GM19043 (cell line): Measurements from ENCODE around the gene ZCCHC14.
"Not testable (repeated sequence)": the region's sequence is repeated elsewhere in the genome, so short reads cannot be mapped to it uniquely, and the experiment has no call there.

Experiments
- ATAC-seq: cut with Tn5 transposase; IDR thresholded peaks from one replicate; pipeline ENCODE4 v1.9.1; 2021; ENCODE audit warnings: low read depth; ENCODE audit not compliant: unreplicated experiment

Gene ZCCHC14

GRCh38 chr16:87389914-87390313 is 102.9 kb downstream of the ZCCHC14 start:
- not testable (repeated sequence) for ATAC-seq

DNA sequence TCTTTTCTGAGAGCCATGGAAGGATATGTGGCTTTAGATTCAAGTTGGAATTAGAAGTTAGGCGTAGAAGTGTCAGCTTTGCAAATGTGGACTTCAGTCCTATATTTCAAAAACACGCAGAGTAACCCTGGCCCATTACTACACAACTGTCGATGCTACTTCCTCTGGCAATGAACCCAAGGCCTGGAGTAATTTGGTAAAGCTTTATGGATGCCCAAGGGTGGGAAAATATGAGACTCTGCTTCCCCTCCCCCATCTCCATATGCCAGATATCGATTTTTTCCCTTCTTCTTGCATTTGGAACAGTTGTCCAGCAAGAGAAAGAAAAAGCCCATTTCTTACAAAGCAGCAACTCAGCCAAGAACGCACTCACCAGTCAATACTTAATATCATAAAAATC is 103.6 kb downstream of the ZCCHC14 start:
- no peak for ATAC-seq

GRCh38 chr16:87388818-87389134 is 104.0 kb downstream of the ZCCHC14 start:
- no peak for ATAC-seq

GRCh38 chr16:87387942-87388817 is 104.6 kb downstream of the ZCCHC14 start:
- ATAC-seq = peak; percentile 53

GRCh38 chr16:87384875-87385167 is 108.0 kb downstream of the ZCCHC14 start:
- ATAC-seq = not testable (repeated sequence)

DNA sequence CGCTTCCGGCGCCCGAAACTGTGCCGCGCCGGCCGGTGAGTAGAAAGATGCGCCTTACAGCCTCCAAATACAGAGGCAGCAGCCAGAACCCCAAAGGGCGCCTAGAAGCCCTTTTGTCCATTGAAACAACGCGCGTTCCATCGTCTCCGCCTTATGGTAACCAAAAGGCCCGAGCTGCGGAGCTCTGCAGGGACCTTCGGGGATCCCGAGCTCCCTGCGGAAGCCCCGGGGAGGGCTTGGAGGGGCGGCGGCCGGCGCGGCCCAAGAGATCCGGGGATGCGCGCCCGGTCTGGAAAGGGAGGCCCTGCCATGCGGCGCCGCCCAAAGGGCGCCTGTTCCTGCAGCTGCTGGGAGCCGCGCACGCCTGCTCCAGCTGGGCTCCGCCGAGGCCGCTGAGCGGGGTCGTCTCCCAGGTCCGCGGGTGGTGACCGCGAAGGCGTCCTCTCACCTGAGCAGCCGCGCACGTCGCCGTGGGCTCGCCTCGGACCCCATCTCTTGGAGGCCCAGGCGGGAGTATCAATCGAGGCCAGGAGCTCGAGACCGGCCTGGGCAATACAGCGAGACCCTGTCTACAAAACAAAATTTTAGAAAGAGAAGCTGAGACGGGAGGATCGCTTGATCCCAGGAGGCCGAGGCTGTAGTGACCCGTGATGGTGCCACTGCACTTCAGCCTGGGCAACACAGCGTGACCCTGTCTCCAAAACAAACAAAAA is 108.5 kb downstream of the ZCCHC14 start:
- peak; percentile 14 for ATAC-seq

DNA sequence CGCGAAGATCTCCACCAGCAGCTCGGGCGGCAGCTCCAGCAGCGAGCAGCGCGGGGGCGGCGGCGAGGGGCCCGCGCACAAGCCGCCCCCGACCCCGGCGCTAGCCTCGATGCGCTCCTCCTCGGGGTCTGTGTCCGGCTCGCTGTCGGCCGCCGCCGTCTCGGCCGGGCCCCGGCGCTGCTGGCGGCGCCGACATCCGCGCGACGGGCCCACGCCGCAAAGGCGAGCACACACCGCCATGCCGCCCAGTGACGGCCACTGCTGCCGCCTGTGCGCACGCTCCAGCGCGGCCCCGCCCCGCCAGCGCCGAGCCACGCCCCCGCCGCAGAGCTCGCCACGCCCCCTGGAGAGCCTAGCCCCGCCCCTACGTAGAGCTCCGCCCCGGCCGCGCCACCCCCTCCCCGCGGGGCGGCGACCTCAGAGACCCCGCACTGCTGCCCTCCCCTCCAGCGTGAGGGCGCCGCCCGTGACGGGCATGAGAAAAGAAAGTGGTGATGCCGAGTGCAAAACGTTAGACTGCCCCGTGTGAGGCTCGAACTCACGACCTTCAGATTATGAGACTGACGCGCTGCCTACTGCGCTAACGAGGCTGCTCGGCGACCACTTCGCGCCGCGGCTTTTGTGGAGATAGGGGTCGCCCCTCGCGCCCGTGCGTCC is 109.2 kb downstream of the ZCCHC14 start, which contains the start of gene FBXO31:
Gene FBXO31, minus strand, starts transcription at position 272 of the 657 bp plus-strand sequence. Its CDS starts 32 bp downstream, at position 240.
- peak; percentile 33 for ATAC-seq

DNA sequence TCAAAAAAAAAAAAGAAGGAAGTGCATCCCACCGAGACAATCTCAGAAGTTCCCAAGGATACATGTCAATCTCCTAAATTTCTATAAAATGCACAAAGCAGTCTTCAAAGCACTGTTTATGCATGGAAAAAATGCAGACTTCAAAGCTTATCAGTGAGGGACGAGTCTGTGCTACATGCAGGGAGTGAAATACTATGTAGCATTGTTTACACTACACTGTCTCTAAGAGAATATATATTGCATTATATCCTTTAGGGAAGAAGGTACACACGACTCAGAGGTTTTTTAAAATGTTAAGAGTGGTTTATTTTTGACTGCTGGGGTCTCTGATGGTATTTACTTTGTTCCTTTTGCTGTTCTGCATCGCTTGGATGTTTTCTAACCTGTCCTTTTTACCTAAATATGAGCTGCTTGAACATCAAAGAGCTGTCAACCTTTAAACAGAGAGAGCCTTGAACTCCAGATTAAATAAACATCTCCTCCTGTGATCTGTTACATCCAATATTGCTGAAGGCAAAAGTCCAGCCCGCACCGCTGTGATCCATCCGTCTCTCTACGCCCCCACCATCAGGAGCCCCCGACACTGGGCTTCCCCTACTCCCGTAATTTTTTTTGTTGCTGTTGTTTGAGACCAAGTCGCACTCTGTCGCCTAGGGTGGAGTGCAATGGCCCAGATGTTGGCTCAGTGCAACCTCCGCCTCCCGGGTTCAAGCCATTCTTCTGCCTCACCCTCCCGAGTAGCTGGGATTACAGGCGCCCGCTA is 110.6 kb downstream of the ZCCHC14 start:
- ATAC-seq = no peak

GRCh38 chr16:87380881-87381280 is 111.9 kb downstream of the ZCCHC14 start:
- ATAC-seq = no peak

- ATAC-seq = no peak
Measured at GRCh38 chr16:87380403-87380802, 112.4 kb downstream of the ZCCHC14 start.

GRCh38 chr16:87379312-87379752 is 113.5 kb downstream of the ZCCHC14 start:
- not testable (repeated sequence) for ATAC-seq

DNA sequence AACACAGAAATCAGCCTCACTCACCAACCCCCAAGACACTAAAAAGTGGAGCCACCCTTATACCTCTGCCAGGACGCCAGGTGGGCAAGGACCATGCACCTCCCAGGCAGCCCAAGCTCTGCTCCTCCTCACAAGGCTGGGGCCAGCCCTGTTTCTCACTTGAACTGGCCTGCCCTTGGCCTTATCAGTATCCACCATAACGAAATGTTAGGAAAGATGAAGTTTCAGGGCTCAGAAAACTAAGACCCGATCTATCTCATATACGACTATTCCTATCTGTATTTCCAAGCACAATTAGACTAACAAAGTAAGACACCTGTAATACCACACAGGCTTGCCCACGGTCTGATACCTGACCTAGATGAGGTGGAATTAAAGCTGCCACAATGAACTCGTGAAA is 116.2 kb downstream of the ZCCHC14 start:
- ATAC-seq = no peak

GRCh38 chr16:87375426-87376135 is 117.2 kb downstream of the ZCCHC14 start:
- ATAC-seq = no peak

- no peak for ATAC-seq
Measured at GRCh38 chr16:87374313-87374712, 118.5 kb downstream of the ZCCHC14 start.

- ATAC-seq = no peak
Measured at GRCh38 chr16:87372305-87372704, 120.5 kb downstream of the ZCCHC14 start.

DNA sequence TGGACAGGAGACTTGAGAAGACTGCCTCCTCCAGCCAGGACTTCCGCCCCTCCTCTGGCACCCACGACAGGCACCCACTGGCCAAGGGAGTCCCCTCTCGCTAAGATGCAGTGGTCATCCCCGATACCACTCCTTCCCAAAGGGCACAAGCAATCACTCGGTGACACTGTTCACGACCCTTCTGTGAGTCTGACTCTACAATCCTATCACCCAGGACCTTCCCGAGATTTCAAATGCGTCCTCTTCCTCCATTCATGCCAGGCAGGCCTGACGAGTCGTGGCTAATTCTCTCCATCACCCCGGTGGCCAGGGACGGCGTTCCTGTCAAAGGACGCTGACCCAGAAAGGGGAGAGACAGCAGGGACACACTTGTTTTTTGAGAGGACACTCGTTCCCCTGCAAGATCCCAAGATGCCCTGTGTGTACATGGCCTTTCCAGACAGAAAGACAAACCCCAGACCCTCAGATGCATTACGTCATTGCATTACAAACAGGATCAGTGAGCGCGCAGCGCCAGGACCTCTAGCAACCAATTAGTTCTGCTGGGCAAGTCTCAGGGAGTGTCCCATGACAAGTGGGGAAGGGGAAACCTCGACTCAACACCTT is 121.5 kb downstream of the ZCCHC14 start:
- no peak for ATAC-seq

- no peak for ATAC-seq
Measured at GRCh38 chr16:87369796-87370719, 122.8 kb downstream of the ZCCHC14 start.

DNA sequence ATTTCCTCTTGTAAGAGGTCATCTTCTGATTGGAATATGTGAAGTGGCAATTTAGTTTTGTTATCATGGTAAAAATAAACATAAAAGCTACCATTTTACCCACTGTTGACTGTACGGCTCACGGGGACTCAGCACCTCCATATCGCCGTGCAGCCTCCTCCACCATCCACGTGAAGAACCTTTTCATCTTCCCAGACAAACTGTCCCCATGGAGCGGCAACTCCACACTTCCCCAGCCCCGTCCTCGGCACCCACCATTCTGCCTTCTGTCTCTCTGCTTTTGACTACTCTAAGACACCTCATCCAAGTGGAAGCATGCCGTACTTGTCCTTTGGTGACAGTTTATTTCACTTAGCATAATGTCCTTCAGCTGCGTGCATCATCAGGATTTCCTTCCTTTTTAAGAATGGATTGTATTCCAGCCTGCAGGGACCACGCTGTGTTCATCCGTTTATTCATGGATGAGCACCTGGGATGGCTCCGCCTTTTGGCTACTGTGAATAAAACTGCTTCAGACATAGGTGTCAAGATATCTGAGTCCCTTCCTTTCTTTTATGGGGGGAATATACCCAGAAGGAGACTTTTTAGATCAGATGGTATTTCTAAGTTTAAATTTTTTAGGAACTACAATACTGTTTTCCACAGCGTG is 123.6 kb downstream of the ZCCHC14 start:
- no peak for ATAC-seq
